ENCODE results near the gene USP3.
A peak's percentile ranks its signal among the peaks of the same experiment; 100 is the strongest.
"Not testable (repeated sequence)": the region's sequence is repeated elsewhere in the genome, so short reads cannot be mapped to it uniquely, and the experiment has no call there.

The USP3 gene

GRCh38 chr15:63597038-63597790 lies 92.8 kb downstream of the USP3 start, which contains the start of gene FBXL22:
Gene FBXL22 (plus strand): TSS chr15:63597387. CDS start chr15:63597393, 6 bp downstream.
- DNase-seq, result peak; percentile 20

DNA sequence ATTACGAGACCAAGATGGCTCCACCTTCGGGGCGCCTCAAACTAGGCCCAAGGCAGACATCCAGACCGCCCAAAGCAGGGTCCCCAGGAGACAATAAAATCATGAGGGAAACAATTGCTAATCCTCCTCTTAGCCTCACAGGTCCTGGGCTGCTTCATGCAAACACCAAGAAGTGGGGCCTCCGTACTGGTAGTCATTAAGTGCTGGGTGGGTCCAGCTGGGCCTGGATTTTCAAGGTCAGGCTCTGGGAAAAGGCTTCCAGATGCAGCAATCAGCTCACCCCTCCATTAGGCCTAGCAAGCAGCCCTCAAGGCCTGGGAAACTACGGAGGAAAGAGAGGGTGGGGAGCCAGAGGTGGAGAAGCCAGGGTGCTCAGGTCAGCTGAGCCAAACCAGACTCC lies 93.4 kb downstream of the USP3 start:
- DNase-seq, result no peak

GRCh38 chr15:63598473-63599400 lies 94.3 kb downstream of the USP3 start:
- DNase-seq, result no peak

GRCh38 chr15:63599401-63600000 lies 95.1 kb downstream of the USP3 start:
- no peak for DNase-seq

DNA sequence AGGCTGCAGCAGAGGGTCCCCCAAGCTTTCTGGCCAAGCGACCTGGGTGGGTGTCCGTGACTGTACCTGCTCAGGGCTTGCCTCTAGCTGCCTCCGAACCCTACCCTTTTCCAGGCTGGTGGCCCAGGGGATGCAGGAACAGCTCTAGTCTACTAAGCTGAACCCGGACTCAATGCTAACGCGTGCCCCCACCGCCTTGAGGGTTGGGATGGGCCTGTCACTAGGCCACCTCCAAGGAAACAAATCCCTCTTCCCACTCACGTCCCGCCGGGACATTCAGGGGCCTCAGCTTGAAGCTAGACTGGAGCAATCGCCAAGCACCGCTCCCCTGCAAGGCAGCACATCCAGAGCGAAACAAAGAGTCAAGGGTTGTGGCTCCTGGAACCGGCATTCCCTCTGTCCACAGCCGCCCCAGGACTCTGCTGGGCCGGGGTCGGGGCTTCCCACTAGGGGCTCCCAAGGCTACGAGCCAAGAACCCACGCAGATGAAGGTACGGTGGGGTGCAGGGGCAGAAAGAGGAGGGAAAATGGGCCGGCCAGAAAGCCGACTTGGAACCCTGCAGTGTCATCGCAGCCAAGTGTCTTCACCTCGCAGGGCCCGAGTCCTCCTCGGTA lies 95.7 kb downstream of the USP3 start:
- DNase-seq, result no peak

DNA sequence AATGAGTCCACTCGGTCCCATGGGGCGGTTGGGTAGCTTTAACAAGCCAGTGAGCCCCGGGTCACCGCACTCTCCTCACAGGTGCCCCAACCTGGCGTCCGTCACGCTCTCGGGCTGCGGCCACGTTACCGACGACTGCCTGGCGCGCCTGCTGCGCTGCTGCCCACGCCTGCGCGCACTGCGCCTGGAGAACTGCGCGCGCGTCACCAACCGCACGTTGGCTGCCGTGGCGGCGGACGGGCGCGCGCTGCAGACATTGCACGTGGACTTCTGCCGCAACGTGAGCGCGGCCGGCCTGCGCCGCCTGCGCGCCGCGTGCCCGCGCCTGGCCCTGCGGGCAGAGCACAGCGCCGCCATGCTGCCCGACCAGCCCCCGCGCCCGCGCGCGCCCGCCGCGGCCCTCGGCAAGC lies 96.2 kb downstream of the USP3 start:
- peak; percentile 54 for DNase-seq

DNA sequence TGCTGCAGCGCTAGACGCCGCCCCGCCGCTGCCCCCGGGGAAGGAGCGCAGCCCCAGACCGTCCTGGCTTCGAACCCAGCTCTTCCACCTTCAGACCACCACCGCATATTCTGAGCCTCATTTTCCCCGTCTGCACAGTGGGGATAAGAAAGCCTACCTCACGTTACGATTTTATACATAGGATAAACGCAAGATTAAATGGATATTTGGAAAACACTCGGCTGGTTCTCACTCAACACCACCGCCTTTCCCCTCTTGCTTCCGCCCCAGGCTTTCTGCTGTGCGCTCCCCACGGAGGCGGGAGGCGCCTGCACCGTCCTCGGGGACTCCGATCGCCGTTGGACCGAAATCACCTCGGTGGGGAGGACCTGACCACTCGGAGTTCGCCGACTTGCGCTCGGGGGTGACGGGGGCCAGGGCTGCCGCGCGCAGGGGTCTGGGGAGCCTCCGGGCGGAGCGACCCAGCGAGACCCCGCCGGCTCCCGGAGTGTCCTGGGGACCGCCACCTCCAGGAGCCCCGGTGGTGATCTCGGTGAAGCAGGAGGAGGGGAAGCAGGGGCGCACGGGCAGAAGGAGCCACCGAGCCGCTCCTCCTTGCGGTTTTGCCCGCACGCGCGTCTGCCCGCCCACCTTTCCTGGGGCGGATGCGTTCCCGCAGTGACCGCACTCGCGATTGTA lies 96.8 kb downstream of the USP3 start:
- DNase-seq, result no peak

GRCh38 chr15:63601704-63602185 lies 97.4 kb downstream of the USP3 start:
- DNase-seq, result peak; percentile 15

- no peak for DNase-seq
These were observed 98.2 kb downstream of the USP3 start for GRCh38 chr15:63602595-63602994.

DNA sequence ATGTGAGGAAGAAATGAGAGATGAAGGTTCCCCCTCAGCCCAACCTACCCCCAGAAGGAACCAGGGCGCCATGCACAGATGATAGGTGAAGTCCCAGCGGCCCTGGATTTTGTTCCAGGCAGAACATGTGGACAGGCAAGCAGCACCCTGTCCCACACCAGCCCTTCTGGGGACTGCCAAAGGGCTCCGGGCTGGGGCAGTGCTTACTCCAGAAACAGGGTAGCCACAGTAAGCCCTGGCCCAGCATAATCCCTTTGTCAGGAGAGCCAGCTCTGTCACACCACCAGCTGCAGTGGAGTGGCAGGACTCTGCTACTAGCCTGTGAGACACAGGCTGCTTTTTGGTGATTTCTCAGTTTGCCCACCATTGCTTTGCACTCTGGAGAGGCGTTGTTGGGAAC lies 99.1 kb downstream of the USP3 start:
- DNase-seq, result no peak

DNA sequence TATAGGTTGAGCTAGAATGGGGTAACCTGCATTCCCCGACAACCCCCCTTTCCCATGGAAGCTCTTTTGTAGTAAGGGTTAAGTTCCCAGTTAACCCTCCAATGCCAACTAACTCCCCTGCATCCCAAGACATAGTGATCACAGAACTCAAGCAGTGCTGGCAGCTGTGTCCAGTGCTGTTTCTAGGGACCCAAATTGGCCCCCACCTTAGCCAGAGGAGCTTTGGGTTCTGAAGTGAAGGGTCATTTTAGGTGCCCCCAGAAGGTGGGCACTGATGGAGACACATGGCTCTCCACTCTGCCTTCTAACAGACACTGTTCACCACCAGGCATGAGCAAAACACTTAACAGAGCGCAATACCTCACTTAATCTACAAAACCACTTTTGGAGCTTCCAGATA lies 99.9 kb downstream of the USP3 start:
- no peak for DNase-seq

DNA sequence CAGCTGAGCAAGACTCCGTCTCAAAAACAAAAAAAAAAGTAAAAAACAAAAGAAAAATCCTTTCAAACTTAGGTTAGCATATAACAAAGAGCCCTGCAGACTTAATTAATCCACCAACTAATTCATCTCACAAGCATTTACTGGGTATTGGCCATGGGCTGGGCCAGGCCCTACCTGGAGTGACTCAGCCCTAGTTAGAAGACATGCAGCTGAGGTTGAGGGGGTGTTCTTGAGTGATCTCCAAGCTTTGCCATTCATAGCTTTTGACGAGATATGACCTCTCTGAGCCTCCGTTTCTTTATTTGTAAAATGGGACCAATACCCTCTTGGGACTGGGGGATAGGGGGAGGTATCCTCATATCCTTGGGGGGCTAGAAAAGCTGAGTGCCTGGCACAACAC lies 100.6 kb downstream of the USP3 start:
- DNase-seq, result no peak

DNA sequence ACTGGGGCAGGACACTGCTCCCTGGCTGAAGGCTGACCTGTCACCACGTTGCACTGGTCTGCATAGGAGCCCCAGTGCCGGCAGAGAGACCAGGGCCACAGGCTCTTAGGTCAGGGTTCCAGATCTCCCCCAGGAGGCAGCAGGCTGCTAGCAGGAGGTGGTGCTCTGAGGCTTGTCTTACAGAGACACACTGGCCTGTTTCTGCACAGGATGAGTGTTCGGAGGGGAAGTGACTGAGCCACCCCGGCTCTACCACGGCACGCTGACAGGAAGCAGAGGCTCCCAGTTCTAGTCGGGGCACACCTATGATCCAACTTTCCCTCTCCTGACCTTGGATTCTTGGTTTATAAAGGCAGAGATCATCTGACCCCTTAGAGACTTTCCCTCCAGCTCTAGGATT lies 101.4 kb downstream of the USP3 start:
- no peak for DNase-seq

GRCh38 chr15:63606308-63606707 lies 101.9 kb downstream of the USP3 start:
- DNase-seq, result peak; percentile 28

- DNase-seq, result no peak
These were observed 104.6 kb downstream of the USP3 start for GRCh38 chr15:63608989-63609388.

GRCh38 chr15:63609448-63609847 lies 105.1 kb downstream of the USP3 start:
- DNase-seq, result no peak

GRCh38 chr15:63610209-63610841 lies 105.9 kb downstream of the USP3 start:
- peak; percentile 92 for DNase-seq

DNA sequence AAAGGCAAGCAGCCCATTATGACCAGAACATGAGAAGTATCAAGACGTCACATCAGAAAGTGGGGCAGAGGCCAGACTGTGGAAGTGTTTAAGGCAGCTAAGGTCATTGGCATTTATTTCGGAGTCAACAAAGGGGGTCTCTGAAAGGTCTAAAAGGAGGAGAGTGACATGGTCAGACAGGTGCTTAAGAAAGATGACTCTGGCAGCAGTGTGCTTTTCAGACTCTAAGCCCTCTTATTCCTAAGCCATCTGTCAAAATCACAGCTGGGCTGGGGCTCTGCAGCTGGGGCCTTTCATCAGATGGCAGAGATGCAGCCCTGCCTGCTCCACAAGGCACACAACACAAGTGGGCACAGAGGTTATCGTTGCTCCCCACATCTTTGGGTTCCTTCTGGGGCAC lies 106.8 kb downstream of the USP3 start:
- DNase-seq, result peak; percentile 99

GRCh38 chr15:63612300-63612699 lies 107.9 kb downstream of the USP3 start:
- DNase-seq, result peak; percentile 40

DNA sequence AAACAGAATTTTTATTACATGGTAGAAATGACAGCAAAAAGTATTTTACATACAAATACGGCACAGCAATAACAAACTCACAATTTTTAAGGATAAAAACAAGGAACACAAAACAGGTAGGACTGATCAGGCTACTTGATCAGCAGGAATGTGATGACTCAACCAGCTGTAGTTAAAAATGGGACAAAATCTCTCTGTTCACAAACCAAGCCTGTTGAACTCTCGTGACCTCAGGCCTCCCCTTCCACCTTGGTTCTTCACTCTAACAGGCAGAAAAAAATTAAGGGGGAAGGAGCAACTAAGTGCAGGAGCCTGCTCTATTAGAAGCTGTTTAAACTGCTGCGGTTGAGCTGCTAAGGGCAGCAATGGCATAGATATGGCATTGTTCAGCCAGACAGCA lies 111.5 kb downstream of the USP3 start:
- DNase-seq, result no peak

GRCh38 chr15:63617147-63617546 lies 112.8 kb downstream of the USP3 start:
- not testable (repeated sequence) for DNase-seq

DNA sequence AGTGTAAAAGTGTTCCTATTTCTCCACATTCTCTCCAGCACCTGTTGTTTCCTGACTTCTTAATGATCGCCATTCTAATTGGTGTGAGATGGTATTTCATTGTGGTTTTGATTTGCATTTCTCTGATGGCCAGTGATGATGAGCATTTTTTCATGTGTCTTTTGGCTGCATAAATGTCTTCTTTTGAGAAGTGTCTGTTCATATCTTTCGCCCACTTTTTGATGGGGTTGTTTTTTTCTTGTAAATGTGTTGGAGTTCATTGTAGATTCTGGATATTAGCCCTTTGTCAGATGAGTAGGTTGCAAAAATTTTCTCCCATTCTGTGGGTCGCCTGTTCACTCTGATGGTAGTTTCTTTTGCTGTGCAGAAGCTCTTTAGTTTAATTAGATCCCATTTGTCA lies 113.2 kb downstream of the USP3 start:
- DNase-seq, result not testable (repeated sequence)

Measured in NCI-H524 treated with DMSO at 0.1 percent for 48 hours (cell line).